DOHH2 (cell line): Measurements from ENCODE around the gene HSFX3.
"Not testable (repeated sequence)": the region's sequence is repeated elsewhere in the genome, so short reads cannot be mapped to it uniquely, and the experiment has no call there.

ENCODE experiments used
- H3F3A ChIP-seq: fragments of 200-600 bp; sonication (generic), shearing (Covaris generic); 2 replicates; pipeline ENCODE4 v1.6.0; 2016; ENCODE audit warnings: antibody characterized with exemption, mild to moderate bottlenecking; ENCODE audit not compliant: control insufficient read depth, insufficient read depth
- H3K27ac ChIP-seq: fragments of 200-600 bp; sonication (generic); 2 replicates; pipeline ENCODE4 v1.5.1; 2014; ENCODE audit warnings: low read depth, mild to moderate bottlenecking, low read length, moderate library complexity
- H3K27me3 ChIP-seq: fragments of 200-600 bp; sonication (generic); 2 replicates; pipeline ENCODE4 v1.6.1; 2014; ENCODE audit warnings: mild to moderate bottlenecking, low read length, mixed read lengths; ENCODE audit not compliant: control insufficient read depth
- H3K36me3 ChIP-seq: fragments of 200-600 bp; sonication (generic); 2 replicates; pipeline ENCODE4 v1.6.1; 2014; ENCODE audit warnings: mild to moderate bottlenecking, low read length, moderate library complexity, mixed read lengths; ENCODE audit not compliant: control insufficient read depth
- H3K4me1 ChIP-seq: fragments of 200-600 bp; sonication (generic); 2 replicates; pipeline ENCODE4 v1.6.1; 2014; ENCODE audit warnings: mild to moderate bottlenecking, low read length, mixed read lengths; ENCODE audit not compliant: control insufficient read depth
- H3K4me2 ChIP-seq: fragments of 200-600 bp; sonication (generic); 2 replicates; pipeline ENCODE4 v1.6.0; 2014; ENCODE audit warnings: mild to moderate bottlenecking, low read length, moderate library complexity
- H3K4me3 ChIP-seq: fragments of 200-600 bp; sonication (generic); 2 replicates; pipeline ENCODE4 v1.5.1; 2014; ENCODE audit warnings: mild to moderate bottlenecking, low read length, mixed read lengths
- H3K79me2 ChIP-seq: fragments of 200-600 bp; sonication (generic); 2 replicates; pipeline ENCODE4 v1.6.1; 2014; ENCODE audit warnings: mild to moderate bottlenecking, low read length, mixed read lengths; ENCODE audit not compliant: control insufficient read depth
- H3K9me2 ChIP-seq: fragments of 200-600 bp; sonication (generic); replicated peaks from 2 replicates; pipeline ENCODE4 v1.6.1; 2014; ENCODE audit warnings: mild to moderate bottlenecking, low read length, mixed read lengths; ENCODE audit not compliant: control insufficient read depth
- H3K9me3 ChIP-seq: fragments of 200-600 bp; sonication (generic); 2 replicates; pipeline ENCODE4 v1.6.1; 2014; ENCODE audit warnings: antibody characterized with exemption, low read length, mixed read lengths; ENCODE audit not compliant: control insufficient read depth, insufficient read depth
- H4K20me1 ChIP-seq: fragments of 200-600 bp; sonication (generic); 2 replicates; pipeline ENCODE4 v1.6.0; 2014; ENCODE audit warnings: low read depth, mild to moderate bottlenecking, antibody characterized with exemption, low read length, moderate library complexity; ENCODE audit not compliant: control insufficient read depth, insufficient read depth
- CTCF ChIP-seq: fragments of 200-600 bp; sonication (generic); IDR thresholded peaks from one replicate; pipeline ENCODE4 v1.5.1; 2014; ENCODE audit warnings: antibody characterized with exemption, mild to moderate bottlenecking, low read depth, low read length; ENCODE audit not compliant: poor library complexity, severe bottlenecking
- EZH2phosphoT487 ChIP-seq: fragments of 200-600 bp; sonication (generic); IDR thresholded peaks from 2 replicates; pipeline ENCODE4 v1.6.1; 2017; ENCODE audit warnings: borderline replicate concordance, mild to moderate bottlenecking, antibody characterized with exemption, low read length, moderate library complexity, mixed read lengths

Gene HSFX3

GRCh38 chrX:149540621-149541520, 8.9 kb downstream of the HSFX3 start, which contains the start of gene EOLA1:
Gene EOLA1 (plus strand): TSS chrX:149541012. CDS start chrX:149545631, 4,619 bp downstream.
- H3K27me3 ChIP-seq: no peaks in the 10 kb centered on the region
- H3K4me2 ChIP-seq: peak within 1 kb of the TSS; percentile 71
- peaks cover 11% of the 10 kb centered on the region for H3K79me2 ChIP-seq
- H3K27ac ChIP-seq: peak within 1 kb of the TSS; percentile 80
- H3K4me1 ChIP-seq: peaks cover 7% of the 10 kb centered on the region; the same call in 1 of the 2 replicates
- TF ChIP-seq EZH2phosphoT487: no peak
- no peak for TF ChIP-seq CTCF
- no peaks in the 10 kb centered on the region for H3K9me3 ChIP-seq
- no peaks in the 10 kb centered on the region for H3K9me2 ChIP-seq
- no peaks in the 10 kb centered on the region for H3F3A ChIP-seq
- no peaks in the 10 kb centered on the region for H4K20me1 ChIP-seq
- H3K36me3 ChIP-seq: no peaks in the 10 kb centered on the region
- peak within 1 kb of the TSS; percentile 88 for H3K4me3 ChIP-seq

GRCh38 chrX:149540131-149540620, 9.5 kb downstream of the HSFX3 start:
- no peaks in the 10 kb centered on the region for H3K9me3 ChIP-seq
- no peaks in the 10 kb centered on the region for H4K20me1 ChIP-seq
- no peaks in the 10 kb centered on the region for H3K9me2 ChIP-seq
- H3F3A ChIP-seq: no peaks in the 10 kb centered on the region
- peak overlapping the region; percentile 80 for H3K27ac ChIP-seq
- TF ChIP-seq CTCF (no peak), EZH2phosphoT487 (no peak)
- H3K27me3 ChIP-seq: no peaks in the 10 kb centered on the region
- peak overlapping the region; percentile 67 for H3K4me2 ChIP-seq
- H3K4me1 ChIP-seq: peaks cover 7% of the 10 kb centered on the region; the same call in 1 of the 2 replicates
- peak overlapping the region; percentile 88 for H3K4me3 ChIP-seq
- H3K36me3 ChIP-seq: no peaks in the 10 kb centered on the region
- H3K79me2 ChIP-seq: peaks cover 11% of the 10 kb centered on the region

GRCh38 chrX:149539283-149540130, 10.2 kb downstream of the HSFX3 start:
- no peaks in the 10 kb centered on the region for H3K27me3 ChIP-seq
- peaks cover 7% of the 10 kb centered on the region; the same call in 1 of the 2 replicates for H3K4me1 ChIP-seq
- H3K79me2 ChIP-seq: peaks cover 11% of the 10 kb centered on the region
- TF ChIP-seq CTCF (no peak), EZH2phosphoT487 (no peak)
- H3K4me2 ChIP-seq: peak overlapping the region; percentile 71
- no peaks in the 10 kb centered on the region for H3F3A ChIP-seq
- peak overlapping the region; percentile 48 for H3K27ac ChIP-seq
- no peaks in the 10 kb centered on the region for H3K9me3 ChIP-seq
- peak overlapping the region; percentile 76 for H3K4me3 ChIP-seq
- no peaks in the 10 kb centered on the region for H3K9me2 ChIP-seq
- no peaks in the 10 kb centered on the region for H4K20me1 ChIP-seq
- no peaks in the 10 kb centered on the region for H3K36me3 ChIP-seq

GRCh38 chrX:149537474-149537873, 12.2 kb downstream of the HSFX3 start:
- not testable (repeated sequence) for H3K27ac ChIP-seq, H3K27me3 ChIP-seq, H4K20me1 ChIP-seq, H3K9me2 ChIP-seq, H3K4me3 ChIP-seq, H3K4me1 ChIP-seq, H3K9me3 ChIP-seq, H3K4me2 ChIP-seq, H3F3A ChIP-seq, H3K36me3 ChIP-seq
- H3K79me2 ChIP-seq: peaks cover 11% of the 10 kb centered on the region

- H4K20me1 ChIP-seq, H3K9me3 ChIP-seq, H3K4me2 ChIP-seq, H3F3A ChIP-seq, H3K27me3 ChIP-seq, H3K79me2 ChIP-seq, H3K27ac ChIP-seq, H3K36me3 ChIP-seq, H3K9me2 ChIP-seq, H3K4me1 ChIP-seq, H3K4me3 ChIP-seq: not testable (repeated sequence)
Observed at GRCh38 chrX:149534926-149535602, 14.7 kb downstream of the HSFX3 start.
